ENCODE results near the gene RPN1. TPM values are rescaled to one million over a fixed set of nuclear protein-coding genes. Genes with fewer than 3 reads are reported as not detected.
"Not testable (repeated sequence)": the region's sequence is repeated elsewhere in the genome, so short reads cannot be mapped to it uniquely, and the experiment has no call there.

The RPN1 gene
- total and polyA plus RNA-seq, 9 donors, result 95.8 to 144 (median 105) TPM

DNA sequence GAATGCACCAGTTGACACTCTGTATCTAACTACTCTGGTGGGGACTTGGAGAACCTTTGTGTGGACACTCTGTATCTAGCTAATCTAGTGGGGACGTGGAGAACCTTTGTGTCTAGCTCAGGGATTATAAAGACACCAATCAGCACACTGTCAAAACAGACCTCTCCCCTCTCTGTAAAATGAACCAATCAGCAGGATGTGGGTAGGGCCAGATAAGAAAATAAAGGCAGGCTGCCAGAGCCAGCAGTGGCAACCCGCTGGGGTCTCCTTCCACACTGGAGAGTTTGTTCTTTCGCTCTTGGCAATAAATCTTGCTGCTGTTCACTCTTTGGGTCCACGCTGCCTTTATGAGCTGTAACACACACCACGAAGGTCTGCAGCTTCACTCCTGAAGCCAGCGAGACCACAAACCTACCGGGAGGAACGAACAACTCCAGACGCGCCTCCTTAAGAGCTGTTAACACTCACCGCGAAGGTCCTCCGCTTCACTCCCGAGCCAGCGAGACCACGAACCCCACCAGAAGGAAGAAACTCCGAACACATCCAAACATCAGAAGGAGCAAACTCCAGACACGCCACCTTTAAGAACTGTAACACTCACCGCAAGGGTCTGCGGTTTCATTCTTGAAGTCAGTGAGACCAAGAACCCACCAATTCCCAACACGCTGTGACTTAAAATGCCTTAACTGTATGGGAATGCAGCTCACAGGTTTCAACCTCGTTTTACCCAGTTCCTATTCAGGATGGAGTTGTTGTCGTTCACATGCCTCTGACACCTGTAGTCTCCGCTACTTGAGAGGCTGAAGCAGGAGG is 3.6 kb upstream of the RPN1 start:
- peak; percentile 38 for DNase-seq
- peak overlapping the region; percentile 24 for H3K4me3 ChIP-seq (ENCODE audit: low read length)
- H3K27ac ChIP-seq (ENCODE audit: low read length); H3K36me3 ChIP-seq (ENCODE audit: control insufficient read depth, insufficient read depth, low read length); H3K27me3 ChIP-seq (ENCODE audit: control insufficient read depth, insufficient read depth, low read length); H3K4me1 ChIP-seq (ENCODE audit: control insufficient read depth, insufficient read depth, low read length); H3K9me3 ChIP-seq (replicated peaks; ENCODE audit: control insufficient read depth, low read depth, low read length): not testable (repeated sequence)
- WGBS (ENCODE audit: insufficient coverage), result 46% methylated on average over 21 of the region's 24 CpGs

DNA sequence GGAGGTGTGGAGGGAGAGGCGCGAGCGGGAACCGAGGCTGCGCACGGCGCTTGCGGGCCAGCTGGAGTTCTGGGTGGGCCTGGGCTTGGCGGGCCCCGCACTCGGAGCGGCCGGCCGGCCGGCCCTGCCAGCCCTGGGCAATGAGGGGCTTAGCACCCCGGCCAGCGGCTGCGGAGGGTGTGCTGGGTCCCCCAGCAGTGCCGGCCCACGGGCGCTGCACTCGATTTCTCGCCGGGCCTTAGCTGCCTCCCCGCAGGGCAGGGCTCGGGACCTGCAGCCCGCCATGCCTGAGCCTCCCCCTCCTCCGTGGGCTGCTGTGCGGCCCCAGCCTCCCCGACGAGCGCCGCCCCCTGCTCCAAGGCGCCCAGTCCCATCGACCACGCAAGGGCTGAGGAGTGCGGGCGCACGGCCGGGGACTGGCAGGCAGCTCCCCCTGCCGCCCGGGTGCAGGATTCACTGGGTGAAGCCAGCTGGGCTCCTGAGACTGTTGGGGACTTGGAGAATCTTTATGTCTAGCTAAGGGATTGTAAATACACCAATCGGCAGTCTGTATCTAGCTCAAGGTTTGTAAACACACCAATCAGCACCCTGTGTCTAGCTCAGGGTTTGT is 2.9 kb upstream of the RPN1 start:
- H3K36me3 ChIP-seq (ENCODE audit: control insufficient read depth, insufficient read depth, low read length); H3K27ac ChIP-seq (ENCODE audit: low read length); H3K4me1 ChIP-seq (ENCODE audit: control insufficient read depth, insufficient read depth, low read length); H3K4me3 ChIP-seq (ENCODE audit: low read length); H3K27me3 ChIP-seq (ENCODE audit: control insufficient read depth, insufficient read depth, low read length); H3K9me3 ChIP-seq (replicated peaks; ENCODE audit: control insufficient read depth, low read depth, low read length); DNase-seq: not testable (repeated sequence)
- 56% methylated on average over 31 of the region's 43 CpGs for WGBS (ENCODE audit: insufficient coverage)

DNA sequence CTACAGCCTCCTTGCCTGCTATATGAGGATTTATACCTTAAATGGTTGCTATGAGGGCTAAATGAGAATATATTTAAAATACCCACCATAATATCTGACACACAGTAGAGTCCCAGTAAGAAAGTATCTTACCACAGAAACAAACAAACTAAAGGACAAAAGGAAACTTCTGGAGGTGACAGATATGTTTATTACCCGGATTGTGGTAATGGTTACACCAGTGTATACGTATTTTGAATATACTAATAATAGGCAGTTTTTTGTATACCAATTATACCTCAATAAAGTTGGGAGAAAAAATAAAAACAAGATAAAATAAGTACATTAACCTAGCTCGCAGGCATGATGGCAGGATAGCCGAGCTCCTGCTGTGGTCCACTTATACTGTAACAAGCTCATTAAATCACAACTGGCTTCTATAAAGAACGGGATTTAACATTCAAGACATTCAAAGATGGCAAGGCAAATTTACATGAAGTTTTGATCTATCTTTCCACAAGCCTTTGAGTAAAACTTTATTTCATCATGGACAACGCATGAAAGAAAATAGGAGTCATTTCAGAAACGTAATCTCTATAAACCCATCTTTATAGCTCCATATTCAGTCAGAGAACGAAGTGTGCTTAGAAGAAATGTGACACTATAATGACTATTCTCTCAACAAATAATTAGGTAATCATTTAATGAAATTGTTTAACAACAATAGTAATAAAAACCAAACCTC is 1.5 kb downstream of the RPN1 start:
- peaks cover 2% of the 10 kb centered on the region for H3K4me1 ChIP-seq (ENCODE audit: control insufficient read depth, insufficient read depth, low read length)
- H3K9me3 ChIP-seq (replicated peaks; ENCODE audit: control insufficient read depth, low read depth, low read length), result no peaks in the 10 kb centered on the region
- peak overlapping the region; percentile 79 for H3K27ac ChIP-seq (ENCODE audit: low read length)
- WGBS (ENCODE audit: insufficient coverage), result 50% methylated on average over 2 of the region's 8 CpGs
- H3K27me3 ChIP-seq (ENCODE audit: control insufficient read depth, insufficient read depth, low read length), result no peaks in the 10 kb centered on the region
- H3K4me3 ChIP-seq (ENCODE audit: low read length), result peak overlapping the region; percentile 90
- no peak for DNase-seq
- peaks cover 9% of the 10 kb centered on the region for H3K36me3 ChIP-seq (ENCODE audit: control insufficient read depth, insufficient read depth, low read length)

DNA sequence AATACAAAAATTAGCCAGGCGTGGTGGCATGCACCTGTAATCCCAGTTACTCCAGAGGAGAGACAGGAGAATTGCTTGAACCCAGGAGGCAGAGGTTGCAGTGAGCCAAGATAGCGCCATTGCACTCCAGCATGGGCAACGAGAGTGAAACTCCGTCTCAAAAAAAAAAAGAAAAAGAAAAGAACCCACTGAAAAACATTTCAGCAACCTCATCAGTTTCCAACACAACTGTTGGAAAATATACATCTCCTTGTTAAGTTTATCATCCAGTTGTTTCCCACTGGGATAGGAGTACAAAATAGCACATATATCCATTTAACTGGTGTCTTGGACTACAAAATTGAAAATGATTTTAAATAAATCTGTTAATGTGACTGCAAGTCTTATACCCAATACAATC is 2.2 kb downstream of the RPN1 start:
- no peaks in the 10 kb centered on the region for H3K9me3 ChIP-seq (replicated peaks; ENCODE audit: control insufficient read depth, low read depth, low read length)
- 83% methylated on average over 1 of the region's 4 CpGs for WGBS (ENCODE audit: insufficient coverage)
- H3K4me3 ChIP-seq (ENCODE audit: low read length), result no peak overlapping the region
- no peak overlapping the region for H3K27ac ChIP-seq (ENCODE audit: low read length)
- peaks cover 2% of the 10 kb centered on the region for H3K4me1 ChIP-seq (ENCODE audit: control insufficient read depth, insufficient read depth, low read length)
- H3K36me3 ChIP-seq (ENCODE audit: control insufficient read depth, insufficient read depth, low read length), result peaks cover 14% of the 10 kb centered on the region
- no peak for DNase-seq
- no peaks in the 10 kb centered on the region for H3K27me3 ChIP-seq (ENCODE audit: control insufficient read depth, insufficient read depth, low read length)

DNA sequence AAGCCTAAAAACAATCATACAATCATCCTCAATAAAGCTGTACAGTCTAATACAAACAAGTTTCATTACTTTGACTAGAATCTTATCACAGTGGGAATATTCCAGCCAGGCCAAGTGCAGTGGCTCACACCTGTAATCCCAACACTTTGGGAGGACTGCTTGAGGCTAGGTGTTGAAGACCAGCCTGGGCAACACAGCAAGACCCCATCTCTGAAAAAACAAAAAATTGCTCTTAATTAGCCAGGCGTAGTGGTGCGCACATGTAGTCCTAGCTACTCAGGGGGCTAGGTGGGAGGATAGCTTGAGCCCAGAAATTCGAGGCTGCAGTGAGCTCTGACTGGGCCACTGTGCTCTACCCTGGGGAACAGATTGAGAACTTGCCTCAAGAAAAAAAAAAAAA is 3.3 kb downstream of the RPN1 start:
- 100% methylated on average over 2 of the region's 3 CpGs for WGBS (ENCODE audit: insufficient coverage)
- H3K27me3 ChIP-seq (ENCODE audit: control insufficient read depth, insufficient read depth, low read length), result no peaks in the 10 kb centered on the region
- peaks cover 2% of the 10 kb centered on the region for H3K4me1 ChIP-seq (ENCODE audit: control insufficient read depth, insufficient read depth, low read length)
- H3K9me3 ChIP-seq (replicated peaks; ENCODE audit: control insufficient read depth, low read depth, low read length), result no peaks in the 10 kb centered on the region
- DNase-seq, result no peak
- no peak overlapping the region for H3K4me3 ChIP-seq (ENCODE audit: low read length)
- no peak overlapping the region for H3K27ac ChIP-seq (ENCODE audit: low read length)
- peaks cover 23% of the 10 kb centered on the region for H3K36me3 ChIP-seq (ENCODE audit: control insufficient read depth, insufficient read depth, low read length)

DNA sequence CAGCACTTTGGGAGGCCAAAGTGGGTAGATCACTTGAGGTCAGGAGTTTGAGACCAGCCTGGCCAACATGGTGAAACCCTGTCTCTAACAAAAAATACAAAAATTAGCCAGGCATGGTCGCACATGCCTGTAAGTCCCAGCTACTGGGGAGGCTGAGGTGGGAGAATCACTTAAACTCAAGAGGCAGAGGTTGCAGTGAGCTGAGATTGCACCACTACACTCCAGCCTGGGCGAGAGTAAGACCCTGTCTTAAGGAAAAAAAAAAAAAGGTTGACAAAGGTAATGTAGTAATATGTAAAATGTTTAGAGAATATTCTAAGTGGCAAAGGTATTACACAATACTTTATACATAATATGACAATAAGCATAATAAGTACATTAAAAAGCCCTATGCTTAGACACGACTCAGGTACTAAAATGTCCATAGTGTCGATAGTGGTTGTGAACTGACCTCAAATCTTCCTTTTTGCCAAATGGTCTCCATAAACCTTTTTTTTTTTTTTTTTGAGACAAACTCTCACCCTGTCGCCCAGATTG is 16.5 kb downstream of the RPN1 start:
- Histone ChIP-seq H3K4me1 (ENCODE audit: control insufficient read depth, insufficient read depth, low read length) (no peaks in the 10 kb centered on the region), H3K27me3 (ENCODE audit: control insufficient read depth, insufficient read depth, low read length) (no peaks in the 10 kb centered on the region), H3K4me3 (ENCODE audit: low read length) (no peak overlapping the region), H3K36me3 (ENCODE audit: control insufficient read depth, insufficient read depth, low read length) (peaks cover 26% of the 10 kb centered on the region), H3K27ac (ENCODE audit: low read length) (no peak overlapping the region), H3K9me3 (replicated peaks; ENCODE audit: control insufficient read depth, low read depth, low read length) (no peaks in the 10 kb centered on the region)
- DNase-seq, result no peak
- WGBS (ENCODE audit: insufficient coverage), result 100% methylated on average over 1 of the region's 5 CpGs

DNA sequence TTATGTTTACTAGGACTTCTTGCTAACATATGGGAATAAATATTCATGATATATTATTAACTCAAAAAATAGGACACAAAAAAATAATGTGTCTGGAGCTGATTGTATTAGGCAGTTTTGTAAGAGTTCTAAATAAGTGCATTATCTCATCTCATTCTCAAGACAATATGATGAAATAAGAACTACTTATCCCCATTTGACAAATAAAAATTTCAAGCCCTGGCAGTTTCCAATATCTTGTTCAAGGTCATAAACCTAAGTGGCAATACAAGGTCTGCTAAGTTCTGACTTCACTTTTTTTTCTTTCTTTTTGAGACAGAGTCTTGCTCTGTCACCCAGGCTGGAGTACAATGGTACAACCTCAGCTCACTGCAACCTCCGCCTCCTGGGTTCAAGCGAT is 18.3 kb downstream of the RPN1 start:
- H3K4me3 ChIP-seq (ENCODE audit: low read length), result no peak overlapping the region
- H3K27ac ChIP-seq (ENCODE audit: low read length), result no peak overlapping the region

DNA sequence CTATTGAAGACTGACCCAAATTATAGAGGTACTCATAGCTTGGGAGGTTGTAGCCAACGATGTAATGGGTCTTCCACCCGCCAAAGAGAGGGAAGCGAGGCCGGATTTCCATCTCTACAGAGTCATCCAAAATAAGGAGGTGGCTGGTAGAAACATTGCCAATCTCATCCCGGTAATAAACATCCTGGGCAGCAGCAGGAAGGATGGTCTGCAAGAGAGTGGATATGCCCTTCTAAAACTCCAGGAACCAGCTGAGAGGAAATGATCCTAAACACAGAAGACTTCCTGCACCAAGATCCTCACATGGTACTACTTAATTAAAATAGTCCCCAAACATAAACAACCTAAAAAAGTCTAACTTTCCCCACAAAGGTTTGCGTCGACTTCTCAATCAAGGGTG is 20.7 kb downstream of the RPN1 start:
- Histone ChIP-seq H3K9me3 (replicated peaks; ENCODE audit: control insufficient read depth, low read depth, low read length) (no peaks in the 10 kb centered on the region), H3K4me3 (ENCODE audit: low read length) (no peak overlapping the region), H3K27ac (ENCODE audit: low read length) (no peak overlapping the region), H3K4me1 (ENCODE audit: control insufficient read depth, insufficient read depth, low read length) (no peaks in the 10 kb centered on the region), H3K27me3 (ENCODE audit: control insufficient read depth, insufficient read depth, low read length) (no peaks in the 10 kb centered on the region), H3K36me3 (ENCODE audit: control insufficient read depth, insufficient read depth, low read length) (peaks cover 37% of the 10 kb centered on the region)
- DNase-seq, result no peak
- WGBS (ENCODE audit: insufficient coverage), result no CpG with 5 or more reads among the region's 7 CpGs

More for the DNA sequence above, 18.3 kb downstream of the RPN1 start:
- no peaks in the 10 kb centered on the region for H3K27me3 ChIP-seq (ENCODE audit: control insufficient read depth, insufficient read depth, low read length)
- H3K36me3 ChIP-seq (ENCODE audit: control insufficient read depth, insufficient read depth, low read length), result peaks cover 24% of the 10 kb centered on the region
- H3K4me1 ChIP-seq (ENCODE audit: control insufficient read depth, insufficient read depth, low read length), result no peaks in the 10 kb centered on the region
- no peaks in the 10 kb centered on the region for H3K9me3 ChIP-seq (replicated peaks; ENCODE audit: control insufficient read depth, low read depth, low read length)
- DNase-seq, result no peak
- WGBS (ENCODE audit: insufficient coverage), result no CpG with 5 or more reads among the region's 2 CpGs

DNA sequence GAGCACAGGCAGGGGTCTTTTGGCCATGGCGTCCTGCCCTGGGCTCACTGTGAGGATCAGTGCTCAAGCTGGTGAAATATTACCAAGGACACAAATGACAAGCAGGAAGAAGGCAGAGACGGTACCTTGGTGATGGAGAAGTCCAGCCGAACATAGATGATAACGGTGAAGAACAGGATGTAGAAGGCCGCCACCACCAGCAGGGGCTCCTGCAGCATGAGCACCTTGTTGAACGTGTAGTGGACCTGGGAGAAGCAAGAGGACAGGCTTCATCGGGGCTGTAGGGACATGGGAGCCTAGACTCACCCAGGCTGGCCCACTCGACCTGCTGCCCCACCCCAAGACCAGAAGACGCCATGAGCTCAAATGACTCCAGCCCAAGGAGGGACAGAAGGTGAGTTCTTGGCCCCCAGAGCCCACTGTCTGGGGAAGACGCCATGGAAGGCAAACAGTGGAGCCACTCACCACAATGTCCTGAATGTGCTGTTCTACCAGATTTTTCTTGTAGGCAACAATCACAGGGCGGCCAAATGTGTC is 25.1 kb downstream of the RPN1 start:
- Histone ChIP-seq H3K36me3 (ENCODE audit: control insufficient read depth, insufficient read depth, low read length) (peaks cover 69% of the 10 kb centered on the region), H3K4me3 (ENCODE audit: low read length) (no peak overlapping the region), H3K9me3 (replicated peaks; ENCODE audit: control insufficient read depth, low read depth, low read length) (no peaks in the 10 kb centered on the region), H3K27me3 (ENCODE audit: control insufficient read depth, insufficient read depth, low read length) (no peaks in the 10 kb centered on the region), H3K4me1 (ENCODE audit: control insufficient read depth, insufficient read depth, low read length) (no peaks in the 10 kb centered on the region), H3K27ac (ENCODE audit: low read length) (no peak overlapping the region)
- no peak for DNase-seq
- WGBS (ENCODE audit: insufficient coverage), result 90% methylated on average over 10 of the region's 11 CpGs

All from muscle of leg (tissue), 11 donors.